Kasumi-1 (cell line): ENCODE data around the gene RNU1-4.
"Not testable (repeated sequence)": the region's sequence is repeated elsewhere in the genome, so short reads cannot be mapped to it uniquely, and the experiment has no call there.

ENCODE experiments used
- DNase-seq, 2 experiments: peaks; one replicate each; lab custom pipeline; 2025; lab: John Stamatoyannopoulos, UW

The RNU1-4 gene

DNA sequence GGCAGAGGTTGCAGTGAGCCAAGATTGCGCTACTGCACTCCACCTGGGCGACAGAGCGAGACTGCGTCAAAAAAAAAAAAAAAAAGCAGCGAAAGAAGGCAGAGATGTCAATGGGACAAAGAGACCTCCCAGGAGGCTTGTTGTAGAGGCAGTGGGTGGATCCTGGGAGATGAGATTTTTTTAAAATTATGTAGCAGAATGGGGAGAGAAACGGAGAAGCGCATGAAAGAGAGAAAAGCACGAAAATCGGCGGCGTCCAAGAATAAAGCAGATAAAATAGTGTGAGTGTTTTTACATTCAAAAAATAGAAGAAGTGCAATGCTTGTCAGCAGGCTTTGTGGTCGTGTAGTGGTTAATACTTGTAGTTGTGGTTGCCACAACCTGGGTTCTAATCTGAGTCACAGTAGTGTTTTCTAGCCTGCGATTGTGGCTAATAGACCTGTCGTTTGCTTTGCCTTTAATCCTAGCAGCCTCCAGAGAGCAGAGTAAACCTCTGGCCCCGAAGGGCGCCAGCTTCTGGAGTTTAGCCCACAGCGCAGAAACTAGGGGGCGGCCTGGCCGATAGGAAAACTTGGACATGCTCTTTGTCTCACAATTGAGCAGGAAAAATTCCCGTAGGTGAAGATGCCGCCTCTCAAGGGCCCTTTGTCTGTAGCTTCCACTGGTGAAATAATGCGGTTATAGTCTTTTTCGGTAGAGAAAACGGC lies 11.9 kb upstream of the RNU1-4 start:
- not testable (repeated sequence) for DNase-seq

DNA sequence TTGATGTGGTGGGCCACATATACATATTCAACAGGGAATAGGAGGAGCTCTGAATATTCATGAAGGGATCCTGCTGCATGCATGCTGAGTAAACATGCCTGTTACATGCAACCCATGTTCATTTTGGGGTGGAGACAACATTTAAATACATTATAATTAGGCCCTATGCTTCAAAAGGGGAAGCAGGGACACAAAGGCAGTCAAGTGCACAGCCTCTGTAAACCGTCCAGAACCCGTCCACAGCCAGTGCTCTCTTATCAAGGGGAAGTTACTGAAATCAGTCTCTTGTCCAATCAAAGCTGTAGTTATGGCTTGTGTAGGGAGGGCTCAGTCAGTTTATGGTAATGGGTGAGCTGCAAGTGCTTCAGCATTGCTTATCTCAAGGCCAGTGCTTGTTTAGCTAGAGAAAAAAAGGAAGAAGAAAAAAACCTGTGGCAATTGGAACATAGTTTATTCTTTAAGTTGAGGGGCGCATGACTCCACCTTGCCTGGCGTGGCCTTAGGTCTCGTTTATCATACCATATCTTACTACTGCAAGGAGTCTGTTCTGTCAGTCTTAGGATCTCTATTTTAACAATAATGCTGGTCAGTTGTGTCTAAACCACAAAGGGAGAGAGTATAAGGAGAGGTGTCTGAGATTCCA lies 7.9 kb upstream of the RNU1-4 start:
- not testable (repeated sequence) for DNase-seq

DNA sequence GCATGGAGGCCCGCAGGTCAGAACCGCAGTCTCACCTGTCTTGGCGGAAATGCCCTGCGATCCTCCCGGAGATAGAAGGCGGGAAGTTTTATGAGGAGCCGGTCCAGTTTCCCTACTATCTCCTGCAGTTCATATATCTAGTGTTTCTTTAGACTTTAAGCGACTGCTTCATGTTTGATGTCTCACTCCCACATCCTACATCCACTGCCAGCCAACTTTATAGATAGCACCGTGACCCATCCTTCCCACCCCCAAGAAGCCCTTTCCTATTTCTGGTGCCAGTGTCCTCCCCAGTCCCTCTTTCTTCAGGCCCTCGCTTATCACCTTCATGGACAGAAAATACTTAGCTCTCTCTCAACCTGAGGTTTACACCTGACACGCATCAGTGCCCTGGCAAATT lies 914 bp downstream of the RNU1-4 start:
- DNase-seq = not testable (repeated sequence)

DNA sequence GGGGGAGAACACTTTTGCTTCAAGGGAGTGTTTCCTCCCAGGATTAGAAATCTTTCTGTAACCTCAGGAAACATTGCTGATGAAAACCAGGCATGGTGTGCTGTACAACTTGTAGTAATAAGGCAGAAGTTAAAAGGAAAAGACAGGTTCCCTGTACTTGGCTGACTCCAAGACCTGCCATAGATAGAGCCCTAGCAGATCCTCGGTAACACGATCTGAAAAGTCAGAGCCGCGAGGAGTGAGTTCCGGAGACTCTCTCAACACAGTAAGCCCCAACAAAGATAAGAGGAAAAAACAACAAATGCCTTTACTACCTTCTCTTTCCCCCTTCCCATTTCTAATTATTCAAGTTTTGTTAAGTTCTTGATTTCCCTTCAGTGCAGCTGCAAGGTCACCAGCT lies 7.3 kb downstream of the RNU1-4 start:
- DNase-seq = not testable (repeated sequence)

- not testable (repeated sequence) for DNase-seq
These were observed 8.4 kb downstream of the RNU1-4 start for GRCh38 chr1:16748710-16749109.

GRCh38 chr1:16749910-16750888 lies 9.9 kb downstream of the RNU1-4 start:
- DNase-seq = not testable (repeated sequence)

DNA sequence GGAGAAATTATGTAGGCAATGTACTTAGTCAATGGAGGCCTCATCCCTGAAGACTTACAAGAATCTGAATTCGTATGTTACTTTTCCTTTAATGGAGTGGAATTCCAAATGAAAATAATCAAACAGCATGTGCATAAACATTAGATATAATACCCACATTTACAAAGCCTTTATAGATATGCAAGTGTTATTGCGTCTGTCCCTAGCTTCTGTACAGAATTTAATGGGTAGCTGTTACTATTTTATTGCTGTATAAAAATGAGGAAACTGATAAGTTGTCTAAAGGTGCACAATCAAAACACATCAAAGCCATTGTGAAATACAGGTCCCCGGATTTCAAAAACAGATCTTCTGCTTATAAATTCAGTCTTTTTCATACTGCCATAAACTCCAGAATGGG lies 12.5 kb downstream of the RNU1-4 start:
- not testable (repeated sequence) for DNase-seq

DNA sequence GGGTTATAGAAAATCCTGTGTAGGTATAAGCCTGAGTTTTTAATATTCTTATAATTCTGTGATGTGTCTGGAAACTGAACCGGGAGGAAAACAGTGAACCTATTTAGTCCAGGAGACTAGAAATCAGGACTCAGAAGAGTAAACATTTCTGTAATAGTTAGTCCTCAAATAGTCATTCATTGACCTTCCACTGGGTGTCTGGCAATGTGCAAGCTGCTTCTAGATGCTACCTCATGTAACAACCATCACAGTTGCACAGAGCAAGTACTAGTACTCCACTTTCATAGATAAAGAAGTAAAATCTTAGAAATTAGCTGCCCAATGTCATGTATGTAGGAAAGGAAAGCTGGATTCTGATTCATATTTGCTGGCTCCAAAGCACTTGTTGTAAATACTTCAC lies 15.1 kb downstream of the RNU1-4 start:
- not testable (repeated sequence) for DNase-seq

DNA sequence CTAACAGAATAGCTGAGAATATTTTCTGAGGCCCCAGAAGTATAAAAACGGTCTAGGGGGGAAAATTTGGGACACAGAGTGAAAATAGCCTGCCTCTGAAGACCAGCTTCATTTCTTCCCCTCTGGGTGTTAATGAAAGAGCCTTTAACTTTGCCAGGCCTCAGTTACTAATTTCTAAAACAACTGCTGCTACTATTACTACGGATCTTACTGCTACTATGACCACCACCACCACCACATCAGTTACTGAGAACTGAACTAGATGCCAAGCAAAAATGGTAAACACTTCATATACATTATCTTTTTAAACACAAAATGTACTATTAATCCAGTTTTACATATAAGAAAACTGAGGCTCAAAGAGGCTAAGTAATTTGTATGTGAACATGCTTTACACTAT lies 15.6 kb downstream of the RNU1-4 start:
- DNase-seq = not testable (repeated sequence)

GRCh38 chr1:16757574-16757973 lies 17.3 kb downstream of the RNU1-4 start:
- not testable (repeated sequence) for DNase-seq

DNA sequence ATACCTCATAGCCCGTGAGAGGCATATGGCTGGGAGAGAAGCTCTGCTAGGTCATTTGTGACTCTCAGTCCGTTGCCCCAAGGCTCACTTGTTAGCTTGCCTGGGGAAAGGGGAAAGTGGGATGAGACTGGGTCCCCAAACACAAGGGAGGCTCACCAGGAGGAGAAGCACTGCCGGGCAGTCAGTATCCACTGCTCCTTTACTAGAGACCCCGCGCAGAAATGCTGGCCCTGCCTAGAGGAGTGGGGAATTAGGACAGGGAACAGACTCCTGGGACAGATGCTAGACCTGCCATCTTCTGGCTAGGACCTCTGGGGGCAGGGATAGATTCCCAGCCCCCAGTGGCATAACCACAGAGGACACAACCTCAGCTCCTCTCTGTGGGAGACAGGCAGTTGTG lies 17.7 kb downstream of the RNU1-4 start:
- not testable (repeated sequence) for DNase-seq

GRCh38 chr1:16759041-16759493 lies 18.8 kb downstream of the RNU1-4 start:
- not testable (repeated sequence) for DNase-seq

DNA sequence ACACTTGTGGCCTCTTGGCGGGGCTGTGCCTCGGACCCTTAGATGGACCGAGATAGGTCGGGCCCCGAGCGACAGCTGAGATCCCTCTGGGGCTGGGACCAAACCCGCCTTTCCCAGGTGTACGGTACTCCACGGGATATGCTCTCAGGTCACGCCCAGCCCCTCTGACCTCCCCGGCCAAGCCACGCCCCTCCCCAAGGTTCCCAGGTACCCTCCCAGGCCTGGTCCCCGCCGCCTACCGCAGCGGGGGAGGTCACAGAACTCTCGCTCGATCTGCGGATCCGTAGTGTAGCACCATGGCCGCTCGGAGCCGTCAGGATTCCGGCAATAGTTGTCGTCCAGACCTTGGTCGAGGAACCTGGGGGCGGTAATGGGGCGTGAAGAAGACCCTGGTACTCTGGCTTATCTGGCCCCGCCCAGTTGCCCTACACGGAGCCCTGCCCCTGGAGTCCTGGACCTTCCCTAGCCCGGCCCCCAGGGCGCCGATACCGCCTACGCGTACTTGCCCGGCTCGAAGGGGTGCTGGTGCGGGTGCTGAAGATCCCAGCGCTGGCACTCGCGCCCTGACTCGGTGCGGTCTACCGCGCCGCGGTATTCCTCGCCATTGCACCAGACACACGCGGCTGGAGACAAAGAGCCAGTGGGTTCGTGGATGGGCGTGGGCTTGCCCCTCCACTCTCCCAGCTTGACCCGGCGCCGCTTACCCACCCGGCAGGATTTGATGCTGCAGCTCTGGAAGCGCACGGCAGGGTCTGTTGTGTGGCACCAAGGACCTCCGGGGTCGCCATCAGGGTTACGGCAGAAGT lies 19.5 kb downstream of the RNU1-4 start:
- not testable (repeated sequence) for DNase-seq

DNA sequence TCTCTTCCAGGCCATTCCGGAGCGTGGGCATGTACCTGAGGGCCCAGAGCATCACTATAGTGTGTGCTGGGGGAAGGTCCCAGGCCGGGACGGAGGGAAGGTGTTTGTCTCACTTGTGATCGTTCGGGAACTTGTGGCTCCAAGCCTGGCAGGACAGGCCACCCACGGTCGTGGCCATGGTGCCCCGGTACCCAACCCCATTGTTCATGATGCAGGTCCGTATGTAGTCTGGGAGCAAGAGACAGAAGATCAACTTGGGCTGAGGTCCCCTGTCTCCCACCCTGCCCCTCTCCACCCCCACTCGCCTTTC lies 20.1 kb downstream of the RNU1-4 start:
- not testable (repeated sequence) for DNase-seq

GRCh38 chr1:16760801-16761200 lies 20.5 kb downstream of the RNU1-4 start:
- DNase-seq = not testable (repeated sequence)

DNA sequence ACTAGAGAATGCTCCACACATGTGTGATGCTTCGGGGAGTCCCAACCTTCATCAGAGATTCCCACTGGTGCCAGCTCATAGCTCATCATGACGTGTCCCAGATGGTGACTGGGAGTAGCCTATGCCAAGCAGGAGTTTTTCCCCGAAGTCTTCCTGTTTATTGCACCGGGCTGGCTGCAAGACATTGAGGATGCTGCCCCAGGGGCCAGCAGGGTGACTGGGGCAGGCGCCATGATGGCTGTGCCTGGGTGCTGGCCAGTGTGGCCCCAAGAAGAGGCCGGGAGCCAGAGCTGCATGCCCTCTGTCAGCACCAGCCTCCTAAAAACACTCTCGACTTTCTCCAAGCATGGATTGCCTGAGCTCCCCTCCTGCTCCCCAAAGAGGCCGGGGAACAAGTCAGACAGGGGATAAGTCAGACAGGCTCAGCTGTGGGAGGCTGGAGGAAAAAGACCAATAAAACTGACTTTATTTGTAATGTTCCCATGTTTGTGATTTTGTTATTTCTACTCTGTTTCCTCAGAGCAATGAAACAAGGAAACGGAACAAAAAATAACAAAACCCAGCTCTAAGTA lies 24.0 kb downstream of the RNU1-4 start:
- DNase-seq = not testable (repeated sequence)

GRCh38 chr1:16764820-16765655 lies 24.7 kb downstream of the RNU1-4 start:
- not testable (repeated sequence) for DNase-seq

DNA sequence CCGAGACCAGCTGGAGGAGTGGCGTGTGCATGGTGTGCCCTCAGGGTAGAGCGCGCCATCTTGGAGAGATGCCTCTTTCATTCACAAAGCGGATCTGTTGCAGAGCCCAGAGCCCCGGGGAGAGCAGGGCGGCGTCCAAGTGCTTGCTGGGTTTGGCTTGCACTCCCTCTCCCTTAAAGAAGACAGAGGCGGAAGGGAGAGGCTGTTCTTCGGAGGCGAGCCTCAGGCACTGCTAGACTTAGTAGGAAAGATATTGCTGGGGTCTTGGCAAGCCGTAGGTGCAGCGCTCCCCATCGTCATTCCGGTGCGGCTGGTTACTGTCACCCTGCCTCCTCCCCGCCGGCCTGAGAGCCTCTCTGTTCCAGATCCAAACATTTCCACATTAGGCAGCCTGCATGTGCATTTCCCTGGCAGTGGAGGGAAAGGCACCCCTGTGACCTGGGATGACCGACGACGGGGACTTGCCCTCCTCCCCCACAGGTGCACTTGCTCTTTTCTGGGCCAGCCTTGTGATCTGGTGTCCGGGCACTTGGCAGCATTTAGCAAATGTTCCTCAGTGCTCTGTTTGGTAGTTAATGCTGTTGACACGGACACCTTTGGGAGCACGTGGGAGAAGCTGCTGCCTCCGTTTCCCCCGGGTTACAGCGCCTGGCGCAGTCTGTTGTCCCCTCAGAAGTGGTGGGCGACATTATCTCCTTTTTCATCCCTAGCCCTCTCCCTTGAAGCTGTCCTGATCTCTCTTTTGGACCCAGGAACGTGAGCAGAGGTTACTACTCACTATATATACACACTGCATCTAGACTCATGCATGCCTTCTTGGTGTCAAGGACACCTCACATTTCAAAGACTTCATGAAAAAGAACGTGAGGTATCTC lies 25.7 kb downstream of the RNU1-4 start:
- DNase-seq = not testable (repeated sequence)

GRCh38 chr1:16766689-16767256 lies 26.5 kb downstream of the RNU1-4 start:
- not testable (repeated sequence) for DNase-seq
